ENCODE measurements around the gene GABRR2. TPM values are rescaled to one million over a fixed set of nuclear protein-coding genes. Genes with fewer than 3 reads are reported as not detected.

Gene GABRR2
- total and polyA plus RNA-seq, 11 donors: 0.20 to 1.1 (median 0.31) TPM

- Histone ChIP-seq H3K27ac (no peak overlapping the region), H3K4me3 (no peak overlapping the region), H3K9me3 (no peaks in the 10 kb centered on the region), H3K36me3 (no peaks in the 10 kb centered on the region), H3K27me3 (no peaks in the 10 kb centered on the region), H3K4me1 (peaks cover 0 to 11% (median 0%) of the 10 kb centered on the region in 12 donors)
- intact Hi-C loops (cut with DNase I): no loop called here
- TF ChIP-seq, protein P1, sequence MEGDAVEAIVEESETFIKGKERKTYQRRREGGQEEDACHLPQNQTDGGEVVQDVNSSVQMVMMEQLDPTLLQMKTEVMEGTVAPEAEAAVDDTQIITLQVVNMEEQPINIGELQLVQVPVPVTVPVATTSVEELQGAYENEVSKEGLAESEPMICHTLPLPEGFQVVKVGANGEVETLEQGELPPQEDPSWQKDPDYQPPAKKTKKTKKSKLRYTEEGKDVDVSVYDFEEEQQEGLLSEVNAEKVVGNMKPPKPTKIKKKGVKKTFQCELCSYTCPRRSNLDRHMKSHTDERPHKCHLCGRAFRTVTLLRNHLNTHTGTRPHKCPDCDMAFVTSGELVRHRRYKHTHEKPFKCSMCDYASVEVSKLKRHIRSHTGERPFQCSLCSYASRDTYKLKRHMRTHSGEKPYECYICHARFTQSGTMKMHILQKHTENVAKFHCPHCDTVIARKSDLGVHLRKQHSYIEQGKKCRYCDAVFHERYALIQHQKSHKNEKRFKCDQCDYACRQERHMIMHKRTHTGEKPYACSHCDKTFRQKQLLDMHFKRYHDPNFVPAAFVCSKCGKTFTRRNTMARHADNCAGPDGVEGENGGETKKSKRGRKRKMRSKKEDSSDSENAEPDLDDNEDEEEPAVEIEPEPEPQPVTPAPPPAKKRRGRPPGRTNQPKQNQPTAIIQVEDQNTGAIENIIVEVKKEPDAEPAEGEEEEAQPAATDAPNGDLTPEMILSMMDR (IDR thresholded peaks at IDR 0.05): no peak
- no peak for TF ChIP-seq POLR2A (IDR thresholded peaks at IDR 0.05)
- WGBS, 4 donors: 95 to 97% (median 96%) methylated on average over 20 of the region's 20 CpGs
- DNase-seq (no peak), ATAC-seq (no peak)
Observed at GRCh38 chr6:89264296-89264695, 50.8 kb downstream of the GABRR2 start.

GRCh38 chr6:89260832-89261231 is 54.3 kb downstream of the GABRR2 start:
- intact Hi-C loops (cut with DNase I): no loop called here
- ATAC-seq: peak in 2 of 4 donors; percentile 26 to 47
- WGBS, 4 donors: 23 to 26% (median 24%) methylated on average over 5 of the region's 5 CpGs

DNA sequence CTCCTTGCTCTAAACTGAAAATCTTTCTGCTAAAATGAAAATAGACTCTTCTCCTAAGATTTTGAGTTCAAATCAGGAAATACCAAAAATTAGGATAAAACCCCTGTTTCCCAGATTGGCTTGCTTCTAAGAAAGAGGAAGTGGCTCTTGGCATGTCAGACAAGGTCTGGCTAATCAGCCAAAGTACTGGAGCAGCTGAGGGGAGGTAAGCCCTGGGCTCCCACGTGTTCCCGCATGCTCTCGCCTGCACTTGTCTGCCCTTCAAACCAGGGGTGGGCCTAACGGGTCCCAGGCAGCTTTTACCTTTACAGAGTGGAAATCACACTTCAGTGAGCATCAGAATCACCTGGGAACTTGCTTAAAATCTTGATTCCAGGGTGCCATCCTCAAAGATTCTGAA is 54.8 kb downstream of the GABRR2 start:
- ATAC-seq (no peak), DNase-seq (no peak)
- no peaks in the 10 kb centered on the region for H3K36me3 ChIP-seq
- no peak overlapping the region for H3K27ac ChIP-seq
- no peak overlapping the region for H3K4me3 ChIP-seq
- H3K9me3 ChIP-seq: no peaks in the 10 kb centered on the region
- no peaks in the 10 kb centered on the region for H3K27me3 ChIP-seq
- H3K4me1 ChIP-seq: peaks cover 0 to 11% (median 0%) of the 10 kb centered on the region in 12 donors
- intact Hi-C loops (cut with DNase I): no loop called here
- WGBS, 4 donors: 44 to 50% (median 46%) methylated on average over 4 of the region's 4 CpGs
- TF ChIP-seq, protein P1 (IDR thresholded peaks at IDR 0.05): no peak
- TF ChIP-seq POLR2A (IDR thresholded peaks at IDR 0.05): no peak

More at GRCh38 chr6:89260832-89261231, 54.3 kb downstream of the GABRR2 start:
- Histone ChIP-seq H3K4me3 (no peak overlapping the region), H3K27ac (no peak overlapping the region), H3K4me1 (peaks cover 0 to 11% (median 0%) of the 10 kb centered on the region in 12 donors), H3K27me3 (no peaks in the 10 kb centered on the region), H3K36me3 (no peaks in the 10 kb centered on the region), H3K9me3 (no peaks in the 10 kb centered on the region)
- DNase-seq: no peak
- TF ChIP-seq, protein P1 (IDR thresholded peaks at IDR 0.05): no peak
- no peak for TF ChIP-seq POLR2A (IDR thresholded peaks at IDR 0.05)

- no peak for ATAC-seq
Observed at GRCh38 chr6:89258912-89259311, 56.2 kb downstream of the GABRR2 start.

More at GRCh38 chr6:89258912-89259311, 56.2 kb downstream of the GABRR2 start:
- Histone ChIP-seq H3K27me3 (no peaks in the 10 kb centered on the region), H3K9me3 (no peaks in the 10 kb centered on the region), H3K4me1 (peaks cover 0 to 11% (median 0%) of the 10 kb centered on the region in 12 donors), H3K4me3 (no peak overlapping the region), H3K27ac (no peak overlapping the region), H3K36me3 (no peaks in the 10 kb centered on the region)
- TF ChIP-seq POLR2A (IDR thresholded peaks at IDR 0.05): no peak
- TF ChIP-seq, protein P1 (IDR thresholded peaks at IDR 0.05): no peak
- WGBS, 4 donors: 68 to 78% (median 73%) methylated on average over 3 of the region's 3 CpGs
- no peak for DNase-seq
- intact Hi-C loops (cut with DNase I): no loop called here
